ENCODE data around the gene RUFY2. TPM values are rescaled to one million over a fixed set of nuclear protein-coding genes. Genes with fewer than 3 reads are reported as not detected.

Gene RUFY2
- total and polyA plus RNA-seq, 4 experiments from 2014 or later: 2.0 to 24.9 (median 15.9) TPM

GRCh38 chr10:68345621-68346020 is 61.5 kb downstream of the RUFY2 start:
- no peaks in the 10 kb centered on the region for H3K4me1 ChIP-seq (ENCODE audit: insufficient read depth, low read length)
- H3K36me3 Mint-ChIP-seq: peaks cover 34 to 57% of the 10 kb centered on the region in 2 donors
- no peak overlapping the region for H3K4me3 ChIP-seq (ENCODE audit: low read length in 2 of 2)
- peaks cover 5 to 10% (median 9%) of the 10 kb centered on the region in 4 donors for H3K4me1 Mint-ChIP-seq
- H3K9me3 ChIP-seq (ENCODE audit: control insufficient read depth in 1 of 2, low read length in 2 of 2): no peaks in the 10 kb centered on the region
- no peaks in the 10 kb centered on the region for H3K9me3 Mint-ChIP-seq
- H3K36me3 ChIP-seq (ENCODE audit: insufficient read depth, low read length): peaks cover 36% of the 10 kb centered on the region
- CTCF ChIA-PET (ENCODE audit: partially characterized antibody): interaction anchor here (1.3 to 4.0 kb wide), 2 partner anchors 12 to 133 kb away, joined by 3 to 39 read pairs; partner anchors contain the start of genes HNRNPH3 and PBLD
- POLR2A ChIA-PET (ENCODE audit: partially characterized antibody): interaction anchor here (6.7 kb wide), 1 partner anchor 12 kb away, joined by 62 read pairs; the partner anchor contains the start of genes HNRNPH3 and PBLD
- H3K27ac Mint-ChIP-seq: peak overlapping the region in 3 of 7 donors; percentile 11 to 23 (median 19)
- H3K27me3 ChIP-seq (ENCODE audit: insufficient read depth, low read length): no peaks in the 10 kb centered on the region
- intact Hi-C loops (cut with micrococcal nuclease): no loop called here
- no peak overlapping the region for H3K27ac ChIP-seq (ENCODE audit: low read depth, low read length)
- DNase-seq: no peak
- no peaks in the 10 kb centered on the region for H3K27me3 Mint-ChIP-seq
- peak overlapping the region in 1 of 8 donors; percentile 22 for H3K4me3 Mint-ChIP-seq

- no peak for DNase-seq
- intact Hi-C loops (cut with micrococcal nuclease): no loop called here
- no peaks in the 10 kb centered on the region for H3K27me3 ChIP-seq (ENCODE audit: insufficient read depth, low read length)
- no peak overlapping the region for H3K4me3 ChIP-seq (ENCODE audit: low read length in 2 of 2)
- peaks cover 60% of the 10 kb centered on the region for H3K36me3 ChIP-seq (ENCODE audit: insufficient read depth, low read length)
- H3K36me3 Mint-ChIP-seq: peaks cover 50 to 70% of the 10 kb centered on the region in 2 donors
- CTCF ChIA-PET (ENCODE audit: partially characterized antibody): no interaction called here
- peak overlapping the region in 1 of 7 donors; percentile 5 for H3K27ac Mint-ChIP-seq
- no peaks in the 10 kb centered on the region for H3K9me3 Mint-ChIP-seq
- H3K9me3 ChIP-seq (ENCODE audit: control insufficient read depth in 1 of 2, low read length in 2 of 2): no peaks in the 10 kb centered on the region
- H3K27me3 Mint-ChIP-seq: no peaks in the 10 kb centered on the region
- no peak overlapping the region for H3K27ac ChIP-seq (ENCODE audit: low read depth, low read length)
- POLR2A ChIA-PET (ENCODE audit: partially characterized antibody): interaction anchor here (0.6 to 6.7 kb wide), 3 partner anchors 10 to 413 kb away, joined by 3 to 62 read pairs (median 14); partner anchors contain the start of genes HNRNPH3 and PBLD
- H3K4me1 Mint-ChIP-seq: peaks cover 8 to 23% (median 14%) of the 10 kb centered on the region in 4 donors
- H3K4me1 ChIP-seq (ENCODE audit: insufficient read depth, low read length): peaks cover 10% of the 10 kb centered on the region
- H3K4me3 Mint-ChIP-seq: no peak overlapping the region
Measured at GRCh38 chr10:68342909-68343516, 64.1 kb downstream of the RUFY2 start.

DNA sequence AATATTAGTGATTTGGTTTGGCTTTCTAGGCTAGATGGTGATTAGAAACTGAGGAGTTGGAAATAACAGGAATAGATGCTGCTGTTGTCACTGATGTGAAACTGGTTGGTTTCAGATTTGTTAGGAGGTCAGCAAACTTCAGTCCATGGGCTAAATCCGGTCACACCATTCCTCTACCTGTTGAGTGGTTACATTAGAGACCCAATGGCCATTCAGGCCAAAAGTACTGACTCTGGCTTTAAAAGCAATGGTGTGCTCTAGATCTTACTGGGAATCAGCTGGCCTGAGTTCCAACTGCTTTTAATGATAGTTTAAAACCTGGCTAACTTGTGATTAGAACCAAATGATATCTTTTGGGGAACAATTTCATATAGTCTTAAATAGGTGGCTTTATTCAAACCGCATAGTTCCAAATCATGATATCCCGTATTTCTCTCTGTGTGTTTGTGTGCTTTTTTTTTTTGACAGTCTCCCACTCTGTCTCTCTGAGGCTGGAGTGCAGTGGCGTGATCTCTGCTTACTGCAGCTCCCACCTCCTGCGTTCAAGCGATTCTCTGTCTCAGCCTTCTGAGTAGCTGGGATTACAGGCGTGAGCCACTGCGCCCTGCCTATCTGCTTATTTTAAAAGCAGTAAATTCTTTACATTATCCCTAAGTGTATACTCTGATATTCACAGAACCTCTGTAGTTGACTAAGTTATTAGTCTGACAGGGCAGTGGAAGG is 66.6 kb downstream of the RUFY2 start:
- H3K36me3 ChIP-seq (ENCODE audit: insufficient read depth, low read length): peaks cover 60% of the 10 kb centered on the region
- ChIA-PET POLR2A (ENCODE audit: partially characterized antibody) (interaction anchor here (3.1 kb wide), 1 partner anchor 9 kb away, joined by 14 read pairs; the partner anchor contains the start of genes HNRNPH3 and PBLD), CTCF (ENCODE audit: partially characterized antibody) (interaction anchor here (2.9 kb wide), 1 partner anchor 8 kb away, joined by 16 read pairs; no protein-coding TSS in a partner anchor)
- intact Hi-C loops (cut with micrococcal nuclease): no loop called here
- peaks cover 25 to 47% (median 33%) of the 10 kb centered on the region in 4 donors for H3K4me1 Mint-ChIP-seq
- H3K27ac ChIP-seq (ENCODE audit: low read depth, low read length): no peak overlapping the region
- no peaks in the 10 kb centered on the region for H3K9me3 Mint-ChIP-seq
- H3K4me3 Mint-ChIP-seq: no peak overlapping the region
- H3K27ac Mint-ChIP-seq: peak overlapping the region in 6 of 7 donors; percentile 41 to 73 (median 61)
- H3K27me3 Mint-ChIP-seq: no peaks in the 10 kb centered on the region
- no peak overlapping the region for H3K4me3 ChIP-seq (ENCODE audit: low read length in 2 of 2)
- peaks cover 52 to 77% of the 10 kb centered on the region in 2 donors for H3K36me3 Mint-ChIP-seq
- H3K4me1 ChIP-seq (ENCODE audit: insufficient read depth, low read length): peaks cover 34% of the 10 kb centered on the region
- no peaks in the 10 kb centered on the region for H3K27me3 ChIP-seq (ENCODE audit: insufficient read depth, low read length)
- no peak for DNase-seq
- no peaks in the 10 kb centered on the region for H3K9me3 ChIP-seq (ENCODE audit: control insufficient read depth in 1 of 2, low read length in 2 of 2)

GRCh38 chr10:68336754-68337351 is 70.2 kb downstream of the RUFY2 start:
- DNase-seq: no peak
- Histone ChIP-seq H3K36me3 (ENCODE audit: insufficient read depth, low read length) (peaks cover 37% of the 10 kb centered on the region), H3K4me3 (ENCODE audit: low read length in 2 of 2) (no peak overlapping the region), H3K9me3 (ENCODE audit: control insufficient read depth in 1 of 2, low read length in 2 of 2) (no peaks in the 10 kb centered on the region), H3K27ac (ENCODE audit: low read depth, low read length) (peak overlapping the region; percentile 22), H3K4me1 (ENCODE audit: insufficient read depth, low read length) (peaks cover 56% of the 10 kb centered on the region), H3K27me3 (ENCODE audit: insufficient read depth, low read length) (no peaks in the 10 kb centered on the region)
- H3K36me3 Mint-ChIP-seq: peaks cover 38 to 66% of the 10 kb centered on the region in 2 donors
- ChIA-PET POLR2A (ENCODE audit: partially characterized antibody) (no interaction called here), CTCF (ENCODE audit: partially characterized antibody) (no interaction called here)
- no peaks in the 10 kb centered on the region for H3K27me3 Mint-ChIP-seq
- intact Hi-C loops (cut with micrococcal nuclease): no loop called here
- H3K9me3 Mint-ChIP-seq: peaks cover 0 to 3% (median 0%) of the 10 kb centered on the region in 8 donors
- peak overlapping the region; percentile 62 to 100 (median 84) for H3K4me3 Mint-ChIP-seq
- H3K27ac Mint-ChIP-seq: peak overlapping the region; percentile 30 to 99 (median 84)
- peaks cover 32 to 68% (median 50%) of the 10 kb centered on the region in 4 donors for H3K4me1 Mint-ChIP-seq

DNA sequence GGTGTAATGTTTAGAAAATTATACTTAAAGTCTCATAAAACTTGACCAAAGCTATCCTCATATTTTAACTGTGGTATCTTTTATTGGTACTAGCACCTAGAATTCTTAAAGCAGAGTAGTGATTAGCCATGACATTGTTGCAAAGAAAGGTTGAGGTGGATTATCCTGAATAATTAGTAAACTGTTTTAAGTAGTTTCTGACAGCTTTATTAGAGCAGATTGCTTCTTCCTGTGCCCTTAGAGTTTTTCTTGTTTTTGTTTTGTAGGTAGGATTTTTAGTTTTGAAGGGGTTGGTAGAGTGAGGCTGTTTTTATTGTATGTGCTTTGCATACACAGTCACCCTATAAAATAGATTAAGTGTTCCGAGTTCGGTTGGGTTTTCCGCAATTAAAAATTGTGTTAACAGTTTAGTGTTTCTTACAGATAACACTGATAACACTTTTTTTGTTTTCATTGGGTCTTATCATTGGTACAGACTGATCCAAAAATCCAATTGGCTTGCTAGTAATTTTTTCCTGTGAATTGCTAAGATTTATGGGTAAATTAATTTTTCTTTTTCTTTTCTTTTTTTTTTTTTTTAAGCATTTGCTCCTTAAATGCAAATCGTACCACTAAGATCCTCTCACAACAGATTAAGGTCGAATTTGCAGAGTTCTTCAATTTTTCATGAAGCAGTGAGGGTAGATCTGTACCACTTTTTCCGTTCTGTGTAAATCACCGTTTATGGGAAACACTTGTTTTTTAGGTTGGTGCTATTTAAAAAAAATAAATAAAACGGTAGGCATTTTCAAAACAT is 72.2 kb downstream of the RUFY2 start:
- peak overlapping the region; percentile 87 to 95 for H3K4me3 ChIP-seq (ENCODE audit: low read length in 2 of 2)
- no peaks in the 10 kb centered on the region for H3K27me3 Mint-ChIP-seq
- peak overlapping the region; percentile 96 for H3K27ac ChIP-seq (ENCODE audit: low read depth, low read length)
- H3K36me3 Mint-ChIP-seq: peaks cover 23 to 56% of the 10 kb centered on the region in 2 donors
- DNase-seq: no peak
- peak overlapping the region; percentile 79 to 100 (median 100) for H3K27ac Mint-ChIP-seq
- no peaks in the 10 kb centered on the region for H3K9me3 ChIP-seq (ENCODE audit: control insufficient read depth in 1 of 2, low read length in 2 of 2)
- H3K4me1 Mint-ChIP-seq: peaks cover 40 to 88% (median 59%) of the 10 kb centered on the region in 4 donors
- ChIA-PET CTCF (ENCODE audit: partially characterized antibody) (interaction anchor here (1.0 to 4.8 kb wide), 2 partner anchors 13 to 72 kb away, joined by 3 to 39 read pairs; partner anchors contain the start of gene RUFY2), POLR2A (ENCODE audit: partially characterized antibody) (interaction anchor here (4.1 kb wide), 1 partner anchor 11 kb away, joined by 62 read pairs; no protein-coding TSS in a partner anchor)
- peaks cover 65% of the 10 kb centered on the region for H3K4me1 ChIP-seq (ENCODE audit: insufficient read depth, low read length)
- peaks cover 0 to 6% (median 0%) of the 10 kb centered on the region in 8 donors for H3K9me3 Mint-ChIP-seq
- intact Hi-C loops (cut with micrococcal nuclease): loop anchor here (5.0 kb wide), 3 partner anchors 72 to 752 kb away; partner anchors contain the start of genes DDX50, RUFY2 and SRGN
- no peaks in the 10 kb centered on the region for H3K27me3 ChIP-seq (ENCODE audit: insufficient read depth, low read length)
- peak overlapping the region; percentile 99 to 100 (median 100) for H3K4me3 Mint-ChIP-seq
- peaks cover 17% of the 10 kb centered on the region for H3K36me3 ChIP-seq (ENCODE audit: insufficient read depth, low read length)
